Type B pancreatic cell (in vitro differentiated cells): ENCODE measurements around the gene THAP6. TPM values are rescaled to one million over a fixed set of nuclear protein-coding genes. Genes with fewer than 3 reads are reported as not detected.

Experiments
- DNase-seq: peaks from one replicate; pipeline ENCODE4 v3.0.0; 2021; ENCODE audit warnings: mixed read lengths; ENCODE audit not compliant: unreplicated experiment; ENCODE audit errors: extremely low spot score
- H3K27ac Mint-ChIP-seq: 2 replicates; pipeline ENCODE4 v1.8.0; 2021; ENCODE audit warnings: mild to moderate bottlenecking, mixed read lengths
- H3K27me3 Mint-ChIP-seq: 2 replicates; pipeline ENCODE4 v1.8.0; 2021; ENCODE audit warnings: mixed read lengths
- H3K36me3 Mint-ChIP-seq: 2 replicates; pipeline ENCODE4 v1.8.0; 2021; ENCODE audit warnings: mixed read lengths
- H3K4me1 Mint-ChIP-seq: one replicate; pipeline ENCODE4 v1.8.0; 2021; ENCODE audit warnings: mixed read lengths; ENCODE audit not compliant: unreplicated experiment
- H3K4me3 Mint-ChIP-seq: 2 replicates; pipeline ENCODE4 v1.8.0; 2021; ENCODE audit warnings: mild to moderate bottlenecking, mixed read lengths
- H3K9me3 Mint-ChIP-seq: 2 replicates; pipeline ENCODE4 v1.8.0; 2021; ENCODE audit warnings: mixed read lengths
- total RNA-seq: library from RNA; stranded (reverse); gene quantifications from 2 replicates; pipeline ENCODE4 v1.2.1, GENCODE V29; 2021; ENCODE audit warnings: low replicate concordance
- TF ChIP-seq, protein P1 (sequence below): fragments of 200-600 bp; sonication (generic); conservative IDR thresholded peaks from 2 replicates; pipeline ENCODE4 v1.5.0; 2021; ENCODE audit warnings: antibody characterized with exemption, mild to moderate bottlenecking

The THAP6 gene
- total RNA-seq, 1 donor from 2014 or later, result 19.1 TPM

- Mint-ChIP-seq H3K27ac (no peak overlapping the region), H3K9me3 (no peaks in the 10 kb centered on the region), H3K36me3 (peaks cover 8% of the 10 kb centered on the region), H3K4me3 (no peak overlapping the region), H3K4me1 (no peaks in the 10 kb centered on the region), H3K27me3 (no peaks in the 10 kb centered on the region)
- TF ChIP-seq, protein P1, sequence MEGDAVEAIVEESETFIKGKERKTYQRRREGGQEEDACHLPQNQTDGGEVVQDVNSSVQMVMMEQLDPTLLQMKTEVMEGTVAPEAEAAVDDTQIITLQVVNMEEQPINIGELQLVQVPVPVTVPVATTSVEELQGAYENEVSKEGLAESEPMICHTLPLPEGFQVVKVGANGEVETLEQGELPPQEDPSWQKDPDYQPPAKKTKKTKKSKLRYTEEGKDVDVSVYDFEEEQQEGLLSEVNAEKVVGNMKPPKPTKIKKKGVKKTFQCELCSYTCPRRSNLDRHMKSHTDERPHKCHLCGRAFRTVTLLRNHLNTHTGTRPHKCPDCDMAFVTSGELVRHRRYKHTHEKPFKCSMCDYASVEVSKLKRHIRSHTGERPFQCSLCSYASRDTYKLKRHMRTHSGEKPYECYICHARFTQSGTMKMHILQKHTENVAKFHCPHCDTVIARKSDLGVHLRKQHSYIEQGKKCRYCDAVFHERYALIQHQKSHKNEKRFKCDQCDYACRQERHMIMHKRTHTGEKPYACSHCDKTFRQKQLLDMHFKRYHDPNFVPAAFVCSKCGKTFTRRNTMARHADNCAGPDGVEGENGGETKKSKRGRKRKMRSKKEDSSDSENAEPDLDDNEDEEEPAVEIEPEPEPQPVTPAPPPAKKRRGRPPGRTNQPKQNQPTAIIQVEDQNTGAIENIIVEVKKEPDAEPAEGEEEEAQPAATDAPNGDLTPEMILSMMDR, result peak; percentile 56
- DNase-seq, result no peak
Measured at GRCh38 chr4:75490155-75490554, 24.1 kb upstream of the THAP6 start.

GRCh38 chr4:75494563-75494962 lies 19.7 kb upstream of the THAP6 start:
- peaks cover 29% of the 10 kb centered on the region for H3K36me3 Mint-ChIP-seq
- H3K9me3 Mint-ChIP-seq, result peaks cover 9% of the 10 kb centered on the region
- peaks cover 4% of the 10 kb centered on the region for H3K4me1 Mint-ChIP-seq
- H3K27me3 Mint-ChIP-seq, result no peaks in the 10 kb centered on the region
- DNase-seq, result no peak
- no peak overlapping the region for H3K4me3 Mint-ChIP-seq
- TF ChIP-seq, protein P1, result no peak
- no peak overlapping the region for H3K27ac Mint-ChIP-seq

DNA sequence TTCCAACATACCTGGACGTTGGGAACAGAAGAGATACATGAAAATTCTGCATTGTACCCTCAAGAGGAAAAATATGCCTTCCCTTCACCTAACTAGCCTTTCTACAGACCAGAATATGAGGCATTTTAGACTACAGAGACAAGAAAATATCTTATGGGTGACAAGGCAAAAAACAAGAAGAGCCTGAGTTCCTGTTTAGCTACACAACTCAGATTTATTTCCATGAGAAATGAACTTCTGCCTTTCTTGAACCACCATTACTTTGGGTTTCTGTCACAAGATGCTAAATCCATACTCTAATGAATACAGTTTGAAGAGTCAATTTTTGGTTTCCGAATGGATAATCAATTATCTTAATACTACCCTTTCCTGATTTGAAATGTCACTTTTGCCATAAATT lies 18.8 kb upstream of the THAP6 start:
- Mint-ChIP-seq H3K36me3 (peaks cover 37% of the 10 kb centered on the region), H3K4me1 (peaks cover 4% of the 10 kb centered on the region), H3K9me3 (peaks cover 11% of the 10 kb centered on the region), H3K27ac (no peak overlapping the region), H3K27me3 (no peaks in the 10 kb centered on the region), H3K4me3 (no peak overlapping the region)
- no peak for DNase-seq
- TF ChIP-seq, protein P1, result no peak

GRCh38 chr4:75496406-75496805 lies 17.9 kb upstream of the THAP6 start:
- Mint-ChIP-seq H3K4me3 (no peak overlapping the region), H3K27ac (no peak overlapping the region), H3K4me1 (peaks cover 4% of the 10 kb centered on the region), H3K9me3 (peaks cover 11% of the 10 kb centered on the region), H3K27me3 (no peaks in the 10 kb centered on the region), H3K36me3 (peaks cover 39% of the 10 kb centered on the region)
- TF ChIP-seq, protein P1, result no peak
- no peak for DNase-seq

GRCh38 chr4:75497133-75497532 lies 17.1 kb upstream of the THAP6 start:
- H3K36me3 Mint-ChIP-seq, result peaks cover 36% of the 10 kb centered on the region
- H3K9me3 Mint-ChIP-seq, result peaks cover 11% of the 10 kb centered on the region
- H3K4me3 Mint-ChIP-seq, result no peak overlapping the region
- TF ChIP-seq, protein P1, result no peak
- no peak for DNase-seq
- H3K27ac Mint-ChIP-seq, result no peak overlapping the region
- no peaks in the 10 kb centered on the region for H3K27me3 Mint-ChIP-seq
- H3K4me1 Mint-ChIP-seq, result peaks cover 4% of the 10 kb centered on the region

DNA sequence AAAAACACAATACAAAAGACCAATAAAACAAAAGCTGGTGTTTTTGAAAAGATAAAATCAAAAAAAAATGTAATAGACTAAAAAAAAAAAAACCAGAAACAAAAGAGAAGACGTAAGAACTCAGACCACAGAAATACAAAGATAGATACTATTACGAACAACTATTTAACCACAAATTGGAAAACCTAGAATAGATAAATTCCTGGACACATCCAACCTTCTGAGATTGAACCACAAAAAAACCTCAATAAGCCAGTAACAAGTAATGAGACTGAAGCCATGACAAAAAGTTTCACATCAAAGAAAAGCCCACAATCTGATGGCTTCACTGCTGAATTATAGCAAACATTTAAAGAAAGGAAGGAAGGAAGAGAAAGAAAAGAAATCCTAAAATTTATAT lies 16.2 kb upstream of the THAP6 start:
- H3K4me1 Mint-ChIP-seq, result peaks cover 4% of the 10 kb centered on the region
- peaks cover 41% of the 10 kb centered on the region for H3K36me3 Mint-ChIP-seq
- H3K9me3 Mint-ChIP-seq, result peaks cover 11% of the 10 kb centered on the region
- no peaks in the 10 kb centered on the region for H3K27me3 Mint-ChIP-seq
- no peak overlapping the region for H3K4me3 Mint-ChIP-seq
- TF ChIP-seq, protein P1, result no peak
- no peak for DNase-seq
- no peak overlapping the region for H3K27ac Mint-ChIP-seq
